DOHH2 (cell line): Measurements from ENCODE around the gene TOMM70.

ENCODE experiments used
- CTCF ChIP-seq: fragments of 200-600 bp; sonication (generic); IDR thresholded peaks from one replicate; pipeline ENCODE4 v1.5.1; 2014; ENCODE audit warnings: antibody characterized with exemption, mild to moderate bottlenecking, low read depth, low read length; ENCODE audit not compliant: poor library complexity, severe bottlenecking
- EZH2phosphoT487 ChIP-seq: fragments of 200-600 bp; sonication (generic); IDR thresholded peaks from 2 replicates; pipeline ENCODE4 v1.6.1; 2017; ENCODE audit warnings: borderline replicate concordance, mild to moderate bottlenecking, antibody characterized with exemption, low read length, moderate library complexity, mixed read lengths

GRCh38 chr3:100335434-100335833, 65.5 kb downstream of the TOMM70 start:
- TF ChIP-seq CTCF (no peak), EZH2phosphoT487 (no peak)
